ENCODE results near the gene SLC5A10.
"Not testable (repeated sequence)": the region's sequence is repeated elsewhere in the genome, so short reads cannot be mapped to it uniquely, and the experiment has no call there.

The SLC5A10 gene

DNA sequence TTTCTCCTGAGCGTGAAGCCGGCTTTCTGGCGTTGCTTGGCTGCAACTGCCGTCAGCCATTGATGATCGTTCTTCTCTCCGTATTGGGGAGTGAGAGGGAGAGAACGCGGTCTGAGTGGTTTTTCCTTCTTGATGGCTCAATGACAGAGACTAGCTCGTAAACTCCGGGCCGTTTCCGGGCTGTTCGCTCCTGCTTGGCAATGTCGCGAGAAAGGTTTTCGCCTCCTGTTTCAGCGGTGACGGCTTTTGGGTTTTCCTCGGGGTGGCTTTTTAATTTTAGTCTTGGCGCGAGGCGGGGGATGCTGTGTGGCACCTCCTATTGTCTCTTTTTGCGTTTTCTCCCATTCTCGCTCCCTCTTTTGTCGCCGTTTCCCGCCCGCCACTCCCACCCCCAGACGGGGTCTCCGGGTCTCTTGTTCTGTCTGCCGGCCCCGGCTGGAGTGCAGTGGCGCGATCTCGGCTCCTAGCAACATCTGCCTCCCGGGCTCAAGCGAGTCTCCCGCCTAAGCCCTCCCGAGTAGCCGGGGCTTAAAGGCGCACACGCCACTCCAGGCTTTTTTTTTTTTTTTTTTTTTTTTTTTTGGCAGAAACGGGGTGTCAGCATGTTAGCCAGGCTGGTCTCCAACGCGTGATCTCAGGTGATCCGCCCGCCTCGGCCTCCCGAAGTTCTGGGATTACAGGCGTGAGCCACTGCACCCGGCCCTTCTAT, 110.2 kb downstream of the SLC5A10 start:
- H3K27me3 ChIP-seq (ENCODE audit: control insufficient read depth, insufficient read depth, low read length); H3K4me1 ChIP-seq (ENCODE audit: control insufficient read depth, insufficient read depth, low read length); H3K4me3 ChIP-seq (ENCODE audit: low read depth, low read length); H3K9me3 ChIP-seq (ENCODE audit: control insufficient read depth, insufficient read depth, low read length); H3K9ac ChIP-seq (ENCODE audit: low read depth, low read length); H3K36me3 ChIP-seq (ENCODE audit: control insufficient read depth, insufficient read depth, low read length): not testable (repeated sequence)

DNA sequence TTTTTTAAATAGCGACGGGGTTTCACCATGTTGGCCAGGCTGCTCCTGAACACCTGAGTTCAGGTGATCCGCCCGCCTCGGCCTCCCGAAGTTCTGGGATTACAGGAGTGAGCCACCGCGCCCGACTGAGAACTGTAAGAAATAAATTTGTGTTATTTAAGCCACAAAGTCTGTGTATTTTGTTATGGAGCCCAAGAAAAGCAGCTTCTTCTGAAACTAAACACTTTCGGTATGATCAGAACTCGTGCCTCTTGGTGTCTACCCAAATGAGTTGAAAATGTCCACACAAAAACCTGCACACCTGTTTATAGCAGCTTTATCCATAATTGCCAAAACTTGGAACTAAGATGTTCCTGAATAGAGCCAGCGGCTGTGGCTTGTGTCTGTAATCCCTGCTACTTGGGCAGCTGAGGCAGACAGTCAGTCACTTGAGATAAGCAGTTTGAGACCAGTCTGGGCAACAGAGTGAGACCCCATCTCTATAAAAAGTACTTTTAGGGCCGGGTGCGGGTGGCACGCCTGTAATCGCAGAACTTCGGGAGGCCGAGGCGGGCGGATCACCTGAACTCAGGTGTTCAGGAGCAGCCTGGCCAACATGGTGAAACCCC, 110.9 kb downstream of the SLC5A10 start:
- H3K36me3 ChIP-seq (ENCODE audit: control insufficient read depth, insufficient read depth, low read length); H3K9me3 ChIP-seq (ENCODE audit: control insufficient read depth, insufficient read depth, low read length); H3K9ac ChIP-seq (ENCODE audit: low read depth, low read length); H3K4me1 ChIP-seq (ENCODE audit: control insufficient read depth, insufficient read depth, low read length); H3K4me3 ChIP-seq (ENCODE audit: low read depth, low read length); H3K27me3 ChIP-seq (ENCODE audit: control insufficient read depth, insufficient read depth, low read length): not testable (repeated sequence)

DNA sequence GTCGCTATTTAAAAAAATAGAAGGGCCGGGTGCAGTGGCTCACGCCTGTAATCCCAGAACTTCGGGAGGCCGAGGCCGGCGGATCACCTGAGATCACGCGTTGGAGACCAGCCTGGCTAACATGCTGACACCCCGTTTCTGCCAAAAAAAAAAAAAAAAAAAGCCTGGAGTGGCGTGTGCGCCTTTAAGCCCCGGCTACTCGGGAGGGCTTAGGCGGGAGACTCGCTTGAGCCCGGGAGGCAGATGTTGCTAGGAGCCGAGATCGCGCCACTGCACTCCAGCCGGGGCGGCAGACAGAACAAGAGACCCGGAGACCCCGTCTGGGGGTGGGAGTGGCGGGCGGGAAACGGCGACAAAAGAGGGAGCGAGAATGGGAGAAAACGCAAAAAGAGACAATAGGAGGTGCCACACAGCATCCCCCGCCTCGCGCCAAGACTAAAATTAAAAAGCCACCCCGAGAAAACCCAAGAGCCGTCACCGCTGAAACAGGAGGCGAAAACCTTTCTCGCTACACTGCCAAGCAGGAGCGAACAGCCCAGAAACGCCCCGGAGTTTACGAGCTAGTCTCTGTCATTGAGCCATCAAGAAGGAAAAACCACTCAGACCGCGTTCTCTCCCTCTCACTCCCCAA, 111.5 kb downstream of the SLC5A10 start:
- H3K9me3 ChIP-seq (ENCODE audit: control insufficient read depth, insufficient read depth, low read length); H3K4me1 ChIP-seq (ENCODE audit: control insufficient read depth, insufficient read depth, low read length); H3K4me3 ChIP-seq (ENCODE audit: low read depth, low read length); H3K27me3 ChIP-seq (ENCODE audit: control insufficient read depth, insufficient read depth, low read length); H3K9ac ChIP-seq (ENCODE audit: low read depth, low read length); H3K36me3 ChIP-seq (ENCODE audit: control insufficient read depth, insufficient read depth, low read length): not testable (repeated sequence)

DNA sequence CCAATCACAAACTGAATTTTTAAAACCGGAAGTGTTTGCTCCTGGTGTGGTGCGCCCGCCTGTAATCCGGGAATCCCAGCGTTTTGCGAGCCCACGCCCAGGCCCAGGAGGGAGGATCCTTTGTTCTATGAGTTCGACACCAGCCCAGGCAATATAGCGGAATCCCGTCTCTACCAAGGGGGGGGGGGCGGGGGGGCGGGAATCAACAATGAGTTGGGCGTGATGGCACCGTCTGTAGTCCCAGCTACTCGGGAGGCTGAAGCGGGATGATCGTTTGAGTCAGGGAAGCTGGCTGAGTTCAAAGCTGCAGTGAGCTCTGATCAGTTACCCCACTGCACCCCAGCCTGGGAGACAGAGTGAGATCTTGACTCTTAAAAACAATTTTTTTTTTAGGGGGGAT, 112.4 kb downstream of the SLC5A10 start:
- not testable (repeated sequence) for H3K4me1 ChIP-seq (ENCODE audit: control insufficient read depth, insufficient read depth, low read length); H3K4me3 ChIP-seq (ENCODE audit: low read depth, low read length); H3K9me3 ChIP-seq (ENCODE audit: control insufficient read depth, insufficient read depth, low read length); H3K36me3 ChIP-seq (ENCODE audit: control insufficient read depth, insufficient read depth, low read length); H3K9ac ChIP-seq (ENCODE audit: low read depth, low read length); H3K27me3 ChIP-seq (ENCODE audit: control insufficient read depth, insufficient read depth, low read length)

DNA sequence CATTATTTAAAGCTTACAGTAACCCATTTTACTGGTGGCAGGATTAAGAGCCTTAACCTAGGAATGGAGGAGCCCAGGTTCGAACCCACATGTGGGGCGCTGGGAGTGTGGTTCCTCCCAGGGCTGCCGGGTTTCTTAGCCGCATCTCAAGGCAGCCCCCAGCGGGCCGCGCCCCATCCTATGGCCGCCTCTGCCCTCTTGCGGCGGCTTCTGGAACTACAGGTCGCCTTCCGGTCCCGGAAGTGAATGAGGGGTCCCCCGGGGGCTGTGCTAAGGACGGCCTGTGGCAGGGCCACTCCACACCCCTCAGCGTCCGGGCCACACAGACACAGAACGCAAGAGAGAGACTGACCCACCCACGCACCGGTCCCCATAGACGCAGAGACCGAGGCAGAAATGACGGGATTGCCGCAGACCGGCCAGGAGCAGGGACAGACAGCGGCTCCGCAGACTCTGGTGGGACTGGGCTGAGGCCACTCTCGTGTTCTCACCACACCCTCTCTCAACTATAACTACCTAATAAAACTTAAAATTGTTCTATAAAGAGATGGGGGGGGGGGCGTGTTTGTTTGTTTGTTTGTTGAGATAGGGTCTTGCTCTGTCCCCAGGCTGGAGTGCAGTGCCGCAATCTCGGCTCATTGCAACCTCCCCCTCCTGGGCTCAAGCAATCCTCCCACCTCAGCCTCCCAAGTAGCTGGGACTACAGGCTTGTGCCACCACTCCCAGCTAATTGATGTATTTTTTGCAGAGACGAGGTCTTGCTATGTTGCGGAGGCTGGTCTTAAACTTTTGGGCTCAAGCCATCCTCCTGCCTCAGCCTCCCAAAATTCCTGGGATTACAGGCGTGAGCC, 118.6 kb downstream of the SLC5A10 start:
- H3K36me3 ChIP-seq (ENCODE audit: control insufficient read depth, insufficient read depth, low read length); H3K9ac ChIP-seq (ENCODE audit: low read depth, low read length); H3K4me1 ChIP-seq (ENCODE audit: control insufficient read depth, insufficient read depth, low read length); H3K4me3 ChIP-seq (ENCODE audit: low read depth, low read length); H3K27me3 ChIP-seq (ENCODE audit: control insufficient read depth, insufficient read depth, low read length); H3K9me3 ChIP-seq (ENCODE audit: control insufficient read depth, insufficient read depth, low read length): not testable (repeated sequence)

All from iPS-15b (cell line).